H1 (cell line): ENCODE data around the gene DDX43. TPM values are rescaled to one million over a fixed set of nuclear protein-coding genes. Genes with fewer than 3 reads are reported as not detected.
A peak's percentile ranks its signal among the peaks of the same experiment; 100 is the strongest.

Source experiments
- CTCF ChIA-PET: fragments of 300-600 bp; sonication (Branson Sonifier 250); formaldehyde crosslinking; loops from one replicate; lab custom pipeline; 2021; ENCODE audit not compliant: partially characterized antibody; lab: Charles Lee
- POLR2A ChIA-PET: fragments of 300-600 bp; sonication (Branson Sonifier 250); formaldehyde crosslinking; loops from one replicate; lab custom pipeline; 2021; ENCODE audit warnings: inconsistent platforms; ENCODE audit not compliant: partially characterized antibody; lab: Charles Lee
- DNase-seq, 2 experiments: peaks; one replicate each; pipeline versions ENCODE4 v3.0.0 to v3.0.0-alpha.2; 2010 to 2022; ENCODE audit warnings: low spot score in 2 of 2, low read depth in 1 of 2, mixed read lengths in 1 of 2
- FAIRE-seq: peaks from 2 replicates; lab custom pipeline; 2011; peaks lifted over from hg19 to GRCh38; lab: Jason Lieb, UNC
- H2AFZ ChIP-seq: 2 replicates; pipeline ENCODE4 v1.8.1; 2012; ENCODE audit warnings: low read length, inconsistent platforms
- H2AK5ac ChIP-seq: 2 replicates; pipeline ENCODE4 v1.6.1; 2013; ENCODE audit warnings: low read depth, low read length
- H2BK120ac ChIP-seq: replicated peaks from 2 replicates; pipeline ENCODE3; 2013; ENCODE audit warnings: low read depth, low read length, inconsistent platforms
- H2BK12ac ChIP-seq: 2 replicates; pipeline ENCODE4 v1.6.1; 2013; ENCODE audit warnings: low read depth, low read length
- H2BK15ac ChIP-seq: 2 replicates; pipeline ENCODE4 v1.6.1; 2013; ENCODE audit warnings: low read length
- H2BK20ac ChIP-seq: 2 replicates; pipeline ENCODE4 v1.6.1; 2013; ENCODE audit warnings: low read length
- H2BK5ac ChIP-seq: 2 replicates; pipeline ENCODE4 v1.6.1; 2013; ENCODE audit warnings: low read depth, low read length
- H3K14ac ChIP-seq: 2 replicates; pipeline ENCODE4 v1.6.1; 2013; ENCODE audit warnings: inconsistent platforms; ENCODE audit not compliant: insufficient read length
- H3K18ac ChIP-seq: 2 replicates; pipeline ENCODE4 v1.6.1; 2013; ENCODE audit warnings: low read length; ENCODE audit errors: extremely low read depth
- H3K23ac ChIP-seq: 2 replicates; pipeline ENCODE4 v1.6.1; 2013; ENCODE audit warnings: inconsistent platforms; ENCODE audit not compliant: insufficient read length
- H3K23me2 ChIP-seq: 2 replicates; pipeline ENCODE4 v1.6.1; 2013; ENCODE audit warnings: low read depth, low read length
- H3K27ac ChIP-seq: 2 replicates; pipeline ENCODE4 v1.6.1; 2011; ENCODE audit warnings: low read depth, low read length, inconsistent platforms
- H3K27me3 ChIP-seq, 4 experiments: replicated peaks in 1 of 4; 1 replicate in 1 of 4; 2 replicates in 3 of 4; pipeline versions ENCODE4 v1.6.1 to v1.8.1; 2011 to 2013; ENCODE audit warnings: low read length in 3 of 4, mild to moderate bottlenecking in 3 of 4, inconsistent platforms in 2 of 4, mixed read lengths in 2 of 4, moderate library complexity in 1 of 4; ENCODE audit not compliant: control insufficient read depth in 3 of 4, insufficient read depth in 3 of 4; ENCODE audit errors: extremely low read depth in 1 of 4
- H3K36me3 ChIP-seq, 4 experiments: 2 replicates each; pipeline versions ENCODE4 v1.6.1 to v1.8.1; 2011 to 2013; ENCODE audit warnings: mild to moderate bottlenecking in 4 of 4, low read length in 3 of 4, moderate library complexity in 2 of 4, control low read depth in 1 of 4, inconsistent platforms in 1 of 4; ENCODE audit not compliant: insufficient read depth in 4 of 4, control insufficient read depth in 2 of 4
- H3K4ac ChIP-seq: replicated peaks from 2 replicates; pipeline ENCODE3; 2013; ENCODE audit warnings: low read length, low read depth, mixed read lengths, inconsistent platforms; ENCODE audit not compliant: insufficient read length
- H3K4me1 ChIP-seq, 4 experiments: replicated peaks in 1 of 4; 1 replicate in 1 of 4; 2 replicates in 3 of 4; pipeline versions ENCODE4 v1.6.1 to v1.8.1; 2011 to 2013; ENCODE audit warnings: low read length in 3 of 4, inconsistent platforms in 2 of 4, mixed read lengths in 1 of 4; ENCODE audit not compliant: insufficient read depth in 4 of 4, control insufficient read depth in 3 of 4
- H3K4me2 ChIP-seq, 2 experiments: 2 replicates each; pipeline versions ENCODE4 v1.6.1 to v1.8.1; 2011 to 2013; ENCODE audit warnings: low read depth in 2 of 2, low read length in 2 of 2, control low read depth in 1 of 2, inconsistent platforms in 1 of 2, mild to moderate bottlenecking in 1 of 2; ENCODE audit not compliant: insufficient read depth in 1 of 2
- H3K4me3 ChIP-seq, 4 experiments: fragments of 200-600, 300-600 bp in 1 of 4; sonication (generic), shearing (Covaris generic), sonication (Bioruptor Twin) in 1 of 4; 2 replicates each; pipeline versions ENCODE4 v1.5.1 to v1.8.1; 2011 to 2016; ENCODE audit warnings: low read length in 4 of 4, low read depth in 3 of 4, control low read depth in 2 of 4, inconsistent platforms in 2 of 4, mild to moderate bottlenecking in 2 of 4, mixed read lengths in 1 of 4, moderate library complexity in 1 of 4; ENCODE audit not compliant: insufficient read depth in 2 of 4; ENCODE audit errors: extremely low read depth in 1 of 4
- H3K56ac ChIP-seq: replicated peaks from 2 replicates; pipeline ENCODE3; 2013; ENCODE audit warnings: low read depth, mild to moderate bottlenecking, mixed read lengths, low read length, inconsistent platforms; ENCODE audit not compliant: insufficient read length
- H3K79me1 ChIP-seq: 2 replicates; pipeline ENCODE4 v1.6.1; 2013; ENCODE audit warnings: low read depth, low read length, control low read depth
- H3K79me2 ChIP-seq, 2 experiments: 2 replicates each; pipeline versions ENCODE4 v1.6.1 to v1.8.1; 2012 to 2013; ENCODE audit warnings: low read length in 2 of 2, mild to moderate bottlenecking in 2 of 2, inconsistent platforms in 1 of 2; ENCODE audit not compliant: insufficient read depth in 2 of 2, control insufficient read depth in 1 of 2
- H3K9ac ChIP-seq, 4 experiments: replicated peaks in 1 of 4; 1 replicate in 1 of 4; 2 replicates in 3 of 4; pipeline versions ENCODE4 v1.6.1 to v1.8.1; 2011 to 2013; ENCODE audit warnings: low read depth in 3 of 4, low read length in 3 of 4, control low read depth in 2 of 4, mild to moderate bottlenecking in 2 of 4, moderate library complexity in 2 of 4, inconsistent platforms in 1 of 4; ENCODE audit errors: extremely low read depth in 1 of 4
- H3K9me3 ChIP-seq, 2 experiments: 2 replicates each; pipeline versions ENCODE4 v1.6.1 to v1.8.1; 2012 to 2013; ENCODE audit warnings: mild to moderate bottlenecking in 2 of 2, moderate library complexity in 2 of 2, control low read depth in 1 of 2, inconsistent platforms in 1 of 2, low read depth in 1 of 2, low read length in 1 of 2, mixed read lengths in 1 of 2; ENCODE audit not compliant: insufficient read depth in 2 of 2
- H4K20me1 ChIP-seq, 2 experiments: replicated peaks in 1 of 2; 2 replicates each; pipeline versions ENCODE3 to v1.8.1; 2011 to 2013; ENCODE audit warnings: inconsistent platforms in 2 of 2, low read length in 2 of 2, mild to moderate bottlenecking in 1 of 2; ENCODE audit not compliant: insufficient read depth in 2 of 2, control insufficient read depth in 1 of 2
- H4K5ac ChIP-seq: 2 replicates; pipeline ENCODE4 v1.6.1; 2013; ENCODE audit warnings: low read length, low read depth, mixed read lengths, inconsistent platforms; ENCODE audit not compliant: insufficient read length
- H4K8ac ChIP-seq: 2 replicates; pipeline ENCODE4 v1.8.0; 2013; ENCODE audit warnings: mild to moderate bottlenecking, moderate library complexity, low read length, inconsistent platforms; ENCODE audit not compliant: insufficient read depth; ENCODE audit errors: extremely low read depth
- H4K91ac ChIP-seq: replicated peaks from 2 replicates; pipeline ENCODE3; 2013; ENCODE audit warnings: low read length, mixed read lengths, inconsistent platforms; ENCODE audit not compliant: insufficient read length
- CHD2 ChIP-seq: IDR thresholded peaks from 2 replicates; pipeline ENCODE4 v1.6.1; 2012; ENCODE audit warnings: low read length, improper control_type of control experiment
- CTBP2 ChIP-seq: IDR thresholded peaks from 2 replicates; pipeline ENCODE4 v1.7.0; 2011; ENCODE audit warnings: borderline replicate concordance, mild to moderate bottlenecking, moderate library complexity, mixed read lengths, low read length; ENCODE audit not compliant: insufficient read depth, insufficient read length
- EGR1 ChIP-seq: IDR thresholded peaks from 2 replicates; pipeline ENCODE4 v1.6.1; 2011; ENCODE audit warnings: low read depth, low read length, borderline replicate concordance
- EZH2 ChIP-seq: fragments of 200-600 bp; sonication (generic); IDR thresholded peaks from 2 replicates; pipeline ENCODE4 v1.7.1; 2012; ENCODE audit warnings: low read depth, mild to moderate bottlenecking, moderate library complexity, low read length, inconsistent platforms; ENCODE audit not compliant: severe bottlenecking
- GABPA ChIP-seq: IDR thresholded peaks from 2 replicates; pipeline ENCODE4 v1.6.1; 2011; ENCODE audit warnings: mild to moderate bottlenecking, low read length, moderate library complexity, borderline replicate concordance; ENCODE audit not compliant: insufficient read depth
- JUND ChIP-seq: IDR thresholded peaks from 2 replicates; pipeline ENCODE4 v1.6.1; 2011; ENCODE audit warnings: mild to moderate bottlenecking, improper control_type of control experiment, low read length
- KDM4A ChIP-seq: IDR thresholded peaks from one replicate; pipeline ENCODE4 v1.7.1; 2012; ENCODE audit warnings: low read depth, mild to moderate bottlenecking, moderate library complexity, low read length, inconsistent platforms; ENCODE audit not compliant: severe bottlenecking
- POLR2AphosphoS5 ChIP-seq: IDR thresholded peaks from 2 replicates; pipeline ENCODE4 v1.6.1; 2011; ENCODE audit warnings: low read depth, low read length
- SAP30 ChIP-seq: fragments of 300-600 bp; sonication (generic); IDR thresholded peaks from 2 replicates; pipeline ENCODE4 v1.7.1; 2012; ENCODE audit warnings: low read length, moderate library complexity, mild to moderate bottlenecking, inconsistent platforms; ENCODE audit not compliant: insufficient read depth, insufficient replicate concordance
- SIN3A ChIP-seq, 2 experiments: IDR thresholded peaks in 1 of 2; conservative IDR thresholded peaks in 1 of 2; 2 replicates each; pipeline ENCODE4 v1.6.1; 2011 to 2012; ENCODE audit warnings: low read length in 2 of 2, improper control_type of control experiment in 1 of 2, low read depth in 1 of 2, mild to moderate bottlenecking in 1 of 2
- SP2 ChIP-seq: IDR thresholded peaks from 2 replicates; pipeline ENCODE4 v1.6.1; 2012; ENCODE audit warnings: mild to moderate bottlenecking, low read length, inconsistent platforms
- TAF1 ChIP-seq: IDR thresholded peaks from 2 replicates; pipeline ENCODE4 v1.6.1; 2011; ENCODE audit warnings: mild to moderate bottlenecking, low read depth, low read length
- WGBS, 2 experiments: shearing (Covaris generic) in 1 of 2; methylation state at CpG; one replicate each; pipeline versions ENCODE4 v1.1.6 to v1.1.7; 2013 to 2015; ENCODE audit warnings: low lambda C conversion rate in 2 of 2, mixed read lengths in 2 of 2, inconsistent platforms in 1 of 2, low coverage in 1 of 2, missing lambda C conversion rate in 1 of 2; ENCODE audit not compliant: insufficient replicate concordance in 2 of 2, insufficient coverage in 1 of 2, insufficient read length in 1 of 2; ENCODE audit errors: extremely low coverage in 1 of 2, missing lambda C conversion rate in 1 of 2; 5-methylcytosine and 5-hydroxymethylcytosine counted together
- polyA plus RNA-seq, 7 experiments: library from polyadenylated mRNA; depleted of rRNA in 3 of 7; stranded (reverse) in 5 of 7; unstranded in 2 of 7; fragments of >200 nt in 5 of 7; fragments of 200-250 nt in 2 of 7; gene quantifications; 1 replicate in 5 of 7; 2 replicates in 1 of 7; 4 replicates in 1 of 7; pipeline versions ENCODE4 v1.2.1 to v1.2.3, GENCODE V29; 2011 to 2013; ENCODE audit warnings: missing spikeins in 2 of 7, mixed read lengths in 2 of 7
- total RNA-seq: library from RNA; stranded (reverse); fragmentation: NEBNext Ultra II Directional; extraction: Animal tissue kit (Norgen Biotek cat#: 25700); gene quantifications from 2 replicates; pipeline ENCODE4 v1.2.1, GENCODE V29; 2021
- TF ChIP-seq, protein P1 (sequence below): IDR thresholded peaks from 2 replicates; pipeline ENCODE4 v1.6.1; 2012; ENCODE audit warnings: inconsistent platforms

Gene DDX43
- total and polyA plus RNA-seq, 2 of the 8 experiments (the other 6 are each of a cell fraction or from before 2014, with no cell fraction given), result 0.05 TPM; not detected in 1

DNA sequence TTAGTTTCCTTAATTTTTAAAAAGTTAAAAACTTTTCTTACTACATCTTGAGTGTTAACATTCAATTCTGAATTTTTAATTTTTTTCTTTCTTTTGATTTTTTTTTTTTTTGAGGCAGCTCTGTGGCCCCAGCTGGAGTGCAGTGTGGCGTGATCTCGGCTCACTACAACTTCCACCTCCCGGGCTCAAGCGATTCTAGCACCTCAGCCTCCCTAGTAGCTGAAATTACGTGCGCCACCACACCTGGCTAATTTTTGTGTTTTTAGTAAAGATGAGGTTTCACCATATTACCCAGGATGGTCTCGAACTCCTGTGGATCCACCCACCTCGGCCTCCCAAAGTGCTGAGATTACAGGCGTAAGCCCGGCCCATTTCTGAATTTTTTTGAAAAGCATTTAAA, 1.2 kb downstream of the DDX43 start:
- Histone ChIP-seq H3K56ac (no peak overlapping the region), H3K23me2 (no peaks in the 10 kb centered on the region), H3K36me3 (no peaks in the 10 kb centered on the region), H3K27ac (no peak overlapping the region), H2BK120ac (no peak overlapping the region), H3K9me3 (peaks cover 0 to 5% of the 10 kb centered on the region in 2 experiments; a peak in 1 of 4 replicates), H4K5ac (no peak overlapping the region), H3K4ac (no peak overlapping the region), H3K14ac (no peak overlapping the region), H2BK20ac (no peak overlapping the region), H3K27me3 (no peaks in the 10 kb centered on the region), H4K8ac (no peak overlapping the region), H2BK12ac (no peak overlapping the region), H2BK15ac (no peak overlapping the region), H4K20me1 (no peaks in the 10 kb centered on the region), H2AK5ac (no peak overlapping the region), H3K23ac (no peak overlapping the region), H3K18ac (no peak overlapping the region), H3K79me2 (no peaks in the 10 kb centered on the region), H3K4me2 (no peak overlapping the region), H2AFZ (no peak overlapping the region), H3K79me1 (no peaks in the 10 kb centered on the region), H2BK5ac (no peak overlapping the region), H3K9ac (no peak overlapping the region), H3K4me3 (no peak overlapping the region), H3K4me1 (no peaks in the 10 kb centered on the region; a peak in 1 of 7 replicates), H4K91ac (no peak overlapping the region)
- DNase-seq (peak in 1 of 2 experiments; percentile 10), FAIRE-seq (no peak)
- 93% methylated on average over 10 of the region's 10 CpGs; no CpG with 5 or more reads in 1 of the 2 experiments for WGBS, 2 experiments
- CTCF ChIA-PET, result interaction anchor here (0.7 to 1.3 kb wide), 3 partner anchors 43 to 110 kb away, joined by 3 read pairs; no protein-coding TSS in a partner anchor
- POLR2A ChIA-PET, result interaction anchor here (2.4 to 2.6 kb wide), 2 partner anchors 117 to 125 kb away, joined by 9 read pairs; partner anchors contain the start of gene EEF1A1
- no peak for TF ChIP-seq TAF1
- no peak for TF ChIP-seq SIN3A (conservative IDR thresholded peaks at IDR 0.05 in 1 of 2, IDR thresholded peaks at IDR 0.05 in 1 of 2; ENCODE audit: low read depth in 1 of 2, low read length in 2 of 2)
- no peak for TF ChIP-seq SAP30
- no peak for TF ChIP-seq CTBP2
- no peak for TF ChIP-seq SP2
- no peak for TF ChIP-seq JUND
- TF ChIP-seq, protein P1, sequence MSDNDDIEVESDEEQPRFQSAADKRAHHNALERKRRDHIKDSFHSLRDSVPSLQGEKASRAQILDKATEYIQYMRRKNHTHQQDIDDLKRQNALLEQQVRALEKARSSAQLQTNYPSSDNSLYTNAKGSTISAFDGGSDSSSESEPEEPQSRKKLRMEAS, result no peak
- TF ChIP-seq EGR1, result no peak
- no peak for TF ChIP-seq KDM4A
- TF ChIP-seq CHD2, result no peak
- TF ChIP-seq GABPA, result no peak
- TF ChIP-seq EZH2, result no peak
- no peak for TF ChIP-seq POLR2AphosphoS5
